AG09309 (cell line): Measurements from ENCODE around the gene RAB3IP.
"Not testable (repeated sequence)": the region's sequence is repeated elsewhere in the genome, so short reads cannot be mapped to it uniquely, and the experiment has no call there.

Experiments used
- DNase-seq: peaks from one replicate; pipeline ENCODE4 v3.0.0-alpha.2; 2010; ENCODE audit warnings: low read depth
- H3K4me3 ChIP-seq: 2 replicates; pipeline ENCODE4 v1.5.1; 2011; ENCODE audit warnings: mild to moderate bottlenecking, low read depth, low read length, moderate library complexity; ENCODE audit not compliant: control insufficient read depth
- TF ChIP-seq, protein P1 (sequence below): IDR thresholded peaks from 2 replicates; pipeline ENCODE4 v1.5.1; 2011; ENCODE audit warnings: mild to moderate bottlenecking, low read depth, low read length, inconsistent platforms; ENCODE audit not compliant: insufficient read depth, control insufficient read depth; ENCODE audit errors: missing control alignments

RAB3IP gene

GRCh38 chr12:69851976-69852375, 113.3 kb downstream of the RAB3IP start:
- no peak overlapping the region for H3K4me3 ChIP-seq
- no peak for DNase-seq
- TF ChIP-seq, protein P1, sequence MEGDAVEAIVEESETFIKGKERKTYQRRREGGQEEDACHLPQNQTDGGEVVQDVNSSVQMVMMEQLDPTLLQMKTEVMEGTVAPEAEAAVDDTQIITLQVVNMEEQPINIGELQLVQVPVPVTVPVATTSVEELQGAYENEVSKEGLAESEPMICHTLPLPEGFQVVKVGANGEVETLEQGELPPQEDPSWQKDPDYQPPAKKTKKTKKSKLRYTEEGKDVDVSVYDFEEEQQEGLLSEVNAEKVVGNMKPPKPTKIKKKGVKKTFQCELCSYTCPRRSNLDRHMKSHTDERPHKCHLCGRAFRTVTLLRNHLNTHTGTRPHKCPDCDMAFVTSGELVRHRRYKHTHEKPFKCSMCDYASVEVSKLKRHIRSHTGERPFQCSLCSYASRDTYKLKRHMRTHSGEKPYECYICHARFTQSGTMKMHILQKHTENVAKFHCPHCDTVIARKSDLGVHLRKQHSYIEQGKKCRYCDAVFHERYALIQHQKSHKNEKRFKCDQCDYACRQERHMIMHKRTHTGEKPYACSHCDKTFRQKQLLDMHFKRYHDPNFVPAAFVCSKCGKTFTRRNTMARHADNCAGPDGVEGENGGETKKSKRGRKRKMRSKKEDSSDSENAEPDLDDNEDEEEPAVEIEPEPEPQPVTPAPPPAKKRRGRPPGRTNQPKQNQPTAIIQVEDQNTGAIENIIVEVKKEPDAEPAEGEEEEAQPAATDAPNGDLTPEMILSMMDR: no peak

GRCh38 chr12:69853176-69853961, 114.7 kb downstream of the RAB3IP start:
- DNase-seq, H3K4me3 ChIP-seq: not testable (repeated sequence)

GRCh38 chr12:69866698-69867097, 128.0 kb downstream of the RAB3IP start:
- DNase-seq: no peak
- no peak overlapping the region for H3K4me3 ChIP-seq
- TF ChIP-seq, protein P1: no peak

DNA sequence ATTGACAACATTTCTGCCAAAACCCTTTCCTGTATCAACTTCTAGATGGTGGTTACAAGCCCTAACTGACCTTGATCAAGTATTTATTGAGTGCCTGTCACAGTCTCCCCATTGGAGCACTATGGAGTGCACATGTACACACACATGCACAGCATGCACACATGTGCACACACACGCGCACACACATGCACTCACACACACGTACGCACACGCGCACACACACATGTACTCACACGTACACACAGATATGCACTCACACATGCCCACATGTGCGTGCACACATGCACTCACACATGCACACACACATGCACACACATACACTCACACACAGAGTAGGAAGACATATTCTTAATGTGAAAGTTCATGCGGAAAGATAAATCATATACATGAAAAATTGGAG, 130.0 kb downstream of the RAB3IP start:
- no peak for DNase-seq
- TF ChIP-seq, protein P1: no peak
- no peak overlapping the region for H3K4me3 ChIP-seq

GRCh38 chr12:69872804-69873203, 134.1 kb downstream of the RAB3IP start:
- TF ChIP-seq, protein P1: no peak
- DNase-seq: no peak
- H3K4me3 ChIP-seq: no peak overlapping the region
